ENCODE measurements around the gene TRPM3. TPM values are rescaled to one million over a fixed set of nuclear protein-coding genes. Genes with fewer than 3 reads are reported as not detected.

TRPM3 gene
- total RNA-seq, 1 experiment from 2014 or later, result 5.4 TPM

DNA sequence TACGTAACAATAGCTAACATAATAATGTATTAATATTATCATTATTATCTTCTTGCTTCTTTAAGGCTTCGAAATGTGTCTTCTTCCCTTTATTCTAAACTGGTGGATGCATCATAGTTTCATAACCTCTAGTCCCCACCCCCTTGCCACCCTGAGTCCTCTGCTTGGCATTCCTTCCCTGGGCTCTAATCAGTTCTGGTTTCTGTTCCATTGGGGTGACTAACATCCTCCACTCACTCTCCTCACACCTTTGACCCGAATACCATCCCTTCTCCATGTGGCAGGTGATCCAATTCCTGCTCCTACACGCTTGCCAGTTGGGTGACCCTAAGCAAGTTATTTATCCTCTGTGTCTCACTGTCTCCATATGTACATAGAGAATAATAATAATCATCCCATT, 286.1 kb downstream of the TRPM3 start (continued):
- no peak for TF ChIP-seq FOXP4 (CRISPR knock-in tag; IDR thresholded peaks at IDR 0.05)
- no peak for TF ChIP-seq USF1 (CRISPR knock-in tag; IDR thresholded peaks at IDR 0.05)
- TF ChIP-seq, protein P1, sequence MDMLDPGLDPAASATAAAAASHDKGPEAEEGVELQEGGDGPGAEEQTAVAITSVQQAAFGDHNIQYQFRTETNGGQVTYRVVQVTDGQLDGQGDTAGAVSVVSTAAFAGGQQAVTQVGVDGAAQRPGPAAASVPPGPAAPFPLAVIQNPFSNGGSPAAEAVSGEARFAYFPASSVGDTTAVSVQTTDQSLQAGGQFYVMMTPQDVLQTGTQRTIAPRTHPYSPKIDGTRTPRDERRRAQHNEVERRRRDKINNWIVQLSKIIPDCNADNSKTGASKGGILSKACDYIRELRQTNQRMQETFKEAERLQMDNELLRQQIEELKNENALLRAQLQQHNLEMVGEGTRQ (CRISPR knock-in tag; IDR thresholded peaks at IDR 0.05), result no peak
- no peak for TF ChIP-seq ATF6 (CRISPR knock-in tag; IDR thresholded peaks at IDR 0.05)
- TF ChIP-seq HMGA2 (CRISPR knock-in tag; IDR thresholded peaks at IDR 0.05), result no peak
- TF ChIP-seq JUN (CRISPR knock-in tag; IDR thresholded peaks at IDR 0.05), result no peak
- TF ChIP-seq NR3C1 (CRISPR knock-in tag; conservative IDR thresholded peaks at IDR 0.05; ENCODE audit: low read depth), result no peak
- TF ChIP-seq NFE2L1 (CRISPR knock-in tag; IDR thresholded peaks at IDR 0.05), result no peak
- no peak for TF ChIP-seq AFF4 (CRISPR knock-in tag; IDR thresholded peaks at IDR 0.05; ENCODE audit: borderline replicate concordance)

GRCh38 chr9:70832492-70832891, 288.9 kb downstream of the TRPM3 start:
- no peaks in the 10 kb centered on the region for H3K36me3 Mint-ChIP-seq
- TF ChIP-seq SMAD4 (CRISPR knock-in tag; IDR thresholded peaks at IDR 0.05) (no peak), PRDM15 (CRISPR knock-in tag; IDR thresholded peaks at IDR 0.05) (no peak), ZNF532 (CRISPR knock-in tag; IDR thresholded peaks at IDR 0.05; ENCODE audit: borderline replicate concordance) (no peak), SOX15 (CRISPR knock-in tag; IDR thresholded peaks at IDR 0.05) (no peak), FOXP4 (CRISPR knock-in tag; IDR thresholded peaks at IDR 0.05) (no peak), SP1 (CRISPR knock-in tag; conservative IDR thresholded peaks at IDR 0.05) (no peak)
- TF ChIP-seq, protein P2, sequence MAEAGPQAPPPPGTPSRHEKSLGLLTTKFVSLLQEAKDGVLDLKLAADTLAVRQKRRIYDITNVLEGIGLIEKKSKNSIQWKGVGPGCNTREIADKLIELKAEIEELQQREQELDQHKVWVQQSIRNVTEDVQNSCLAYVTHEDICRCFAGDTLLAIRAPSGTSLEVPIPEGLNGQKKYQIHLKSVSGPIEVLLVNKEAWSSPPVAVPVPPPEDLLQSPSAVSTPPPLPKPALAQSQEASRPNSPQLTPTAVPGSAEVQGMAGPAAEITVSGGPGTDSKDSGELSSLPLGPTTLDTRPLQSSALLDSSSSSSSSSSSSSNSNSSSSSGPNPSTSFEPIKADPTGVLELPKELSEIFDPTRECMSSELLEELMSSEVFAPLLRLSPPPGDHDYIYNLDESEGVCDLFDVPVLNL (CRISPR knock-in tag; IDR thresholded peaks at IDR 0.05; ENCODE audit: borderline replicate concordance, low read depth), result no peak

More at GRCh38 chr9:70832492-70832891, 288.9 kb downstream of the TRPM3 start:
- POLR2A ChIA-PET, result no interaction called here
- DNase-seq (ENCODE audit: low spot score) (no peak), ATAC-seq (no peak)
- peaks cover 10% of the 10 kb centered on the region for H3K4me1 Mint-ChIP-seq
- no peaks in the 10 kb centered on the region for H3K27me3 Mint-ChIP-seq (ENCODE audit: low read depth)
- H3K4me3 Mint-ChIP-seq, result no peak overlapping the region
- CTCF ChIA-PET, result no interaction called here
- no peaks in the 10 kb centered on the region for H3K9me3 Mint-ChIP-seq
- no peak overlapping the region for H3K27ac Mint-ChIP-seq

Measured in WTC11 (cell line).